Fibroblast of peridontal ligament (primary cell): ENCODE results near the gene DUSP6.
"Not testable (repeated sequence)": the region's sequence is repeated elsewhere in the genome, so short reads cannot be mapped to it uniquely, and the experiment has no call there.

Source experiments
- DNase-seq: peaks from one replicate; pipeline ENCODE4 v3.0.0-alpha.2; 2010; ENCODE audit errors: extremely low read depth

DUSP6 gene

DNA sequence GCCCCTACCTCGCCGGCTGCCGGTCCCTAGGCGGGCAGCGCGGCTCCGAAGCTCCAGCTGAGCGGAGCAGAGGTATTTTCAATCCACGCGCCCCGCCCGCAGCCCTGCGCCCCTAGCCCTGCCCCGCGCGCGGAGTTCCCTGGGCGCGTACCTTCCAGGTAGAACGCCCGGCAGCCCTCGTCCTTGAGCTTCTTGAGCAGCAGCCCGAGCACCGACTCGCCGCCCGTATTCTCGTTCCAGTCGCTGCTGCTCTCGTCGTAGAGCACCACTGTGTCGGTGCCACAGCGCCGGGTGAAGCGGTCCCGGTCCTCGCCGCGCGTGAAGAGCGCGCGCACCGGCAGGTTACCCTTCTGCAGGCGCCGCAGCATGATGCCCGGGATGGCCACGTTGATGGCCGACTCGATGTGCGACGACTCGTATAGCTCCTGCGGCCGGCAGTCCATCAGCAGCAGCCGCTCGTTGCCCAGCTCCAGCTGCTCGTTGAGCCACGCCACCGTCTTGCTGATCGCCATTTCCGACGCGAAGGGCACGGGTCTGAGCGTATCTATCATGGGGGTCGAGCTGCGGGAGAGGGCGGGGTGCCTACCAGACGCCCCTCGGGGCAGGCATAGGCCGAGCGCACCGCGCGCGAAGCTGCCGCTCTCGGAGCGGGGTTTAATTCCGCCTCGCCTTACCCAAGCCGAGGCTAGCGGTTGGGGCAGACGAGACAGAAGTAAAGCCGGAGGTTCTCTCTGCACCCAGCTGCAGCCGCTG lies 636 bp downstream of the DUSP6 start:
- peak; percentile 32 for DNase-seq

DNA sequence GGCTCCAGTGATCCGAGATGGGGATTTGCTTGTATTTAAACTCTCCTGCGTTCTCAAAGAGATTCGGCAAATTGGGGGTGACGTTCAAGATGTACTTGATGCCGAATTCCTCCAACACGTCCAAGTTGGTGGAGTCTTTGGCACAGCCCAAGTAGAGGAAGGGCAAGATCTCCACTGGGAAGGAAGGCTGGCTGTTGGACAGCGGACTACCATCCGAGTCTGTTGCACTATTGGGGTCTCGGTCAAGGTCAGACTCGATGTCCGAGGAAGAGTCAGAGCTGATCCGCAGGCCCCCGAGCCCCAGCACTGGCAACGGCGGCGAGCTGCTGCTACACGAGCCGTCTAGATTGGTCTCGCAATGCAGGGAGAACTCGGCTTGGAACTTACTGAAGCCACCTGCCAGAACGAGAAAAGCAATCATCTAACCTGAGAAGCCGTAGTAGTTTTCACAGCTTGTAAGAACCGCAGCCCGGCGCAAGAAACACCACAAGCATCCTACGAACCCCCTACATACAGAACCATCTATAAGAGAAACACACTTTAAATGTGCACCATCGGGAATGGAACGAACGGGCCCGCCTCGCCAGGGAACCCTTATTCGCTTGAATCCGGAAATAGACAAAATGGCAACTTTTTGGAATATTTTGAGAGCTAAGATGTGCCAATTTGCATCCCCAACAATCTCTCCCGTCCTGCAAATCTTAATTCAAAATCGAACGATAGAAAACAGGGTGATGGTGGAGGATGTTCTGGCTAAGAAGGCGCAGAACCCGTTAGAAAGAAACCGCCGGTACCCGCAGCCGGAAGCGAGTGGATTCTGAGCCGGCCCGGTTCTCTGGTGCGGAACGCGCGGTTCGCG lies 1.4 kb downstream of the DUSP6 start:
- peak; percentile 41 for DNase-seq

DNA sequence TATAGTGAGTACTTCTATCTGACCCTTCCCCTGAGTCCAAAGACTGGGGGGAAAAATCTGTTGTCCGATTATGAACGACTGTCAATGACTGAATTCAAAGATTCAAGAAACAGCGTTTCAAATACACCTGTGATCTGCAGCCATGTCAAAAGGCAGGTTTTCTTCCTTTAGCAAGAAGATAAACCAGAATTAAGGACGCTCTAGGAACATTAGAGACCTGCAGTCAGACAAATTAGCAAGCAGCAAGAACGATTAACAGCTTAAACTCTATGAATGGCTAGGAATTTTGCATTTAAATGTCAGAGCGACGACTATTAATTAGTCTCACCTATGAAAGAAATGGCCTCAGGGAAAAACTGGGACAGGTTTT lies 2.1 kb downstream of the DUSP6 start:
- no peak for DNase-seq

DNA sequence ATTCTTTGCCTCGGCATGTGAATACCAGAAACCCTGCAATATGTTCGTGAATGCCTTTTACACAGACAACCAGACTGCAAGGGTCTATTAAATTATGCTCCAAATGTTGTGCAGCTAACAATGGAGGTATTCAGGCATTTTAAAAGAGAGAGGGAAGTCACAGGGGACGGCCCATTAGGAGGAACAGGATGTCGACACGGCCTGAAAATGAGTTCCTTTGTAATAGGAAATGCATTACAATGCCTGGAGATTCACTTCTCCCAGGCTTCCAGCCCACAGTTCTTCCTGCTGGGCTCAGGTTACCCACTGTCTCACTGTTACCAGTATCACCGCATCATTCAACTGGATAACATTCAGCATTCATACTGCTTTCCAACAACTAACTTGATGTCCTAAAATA lies 2.5 kb downstream of the DUSP6 start:
- DNase-seq: peak; percentile 61

DNA sequence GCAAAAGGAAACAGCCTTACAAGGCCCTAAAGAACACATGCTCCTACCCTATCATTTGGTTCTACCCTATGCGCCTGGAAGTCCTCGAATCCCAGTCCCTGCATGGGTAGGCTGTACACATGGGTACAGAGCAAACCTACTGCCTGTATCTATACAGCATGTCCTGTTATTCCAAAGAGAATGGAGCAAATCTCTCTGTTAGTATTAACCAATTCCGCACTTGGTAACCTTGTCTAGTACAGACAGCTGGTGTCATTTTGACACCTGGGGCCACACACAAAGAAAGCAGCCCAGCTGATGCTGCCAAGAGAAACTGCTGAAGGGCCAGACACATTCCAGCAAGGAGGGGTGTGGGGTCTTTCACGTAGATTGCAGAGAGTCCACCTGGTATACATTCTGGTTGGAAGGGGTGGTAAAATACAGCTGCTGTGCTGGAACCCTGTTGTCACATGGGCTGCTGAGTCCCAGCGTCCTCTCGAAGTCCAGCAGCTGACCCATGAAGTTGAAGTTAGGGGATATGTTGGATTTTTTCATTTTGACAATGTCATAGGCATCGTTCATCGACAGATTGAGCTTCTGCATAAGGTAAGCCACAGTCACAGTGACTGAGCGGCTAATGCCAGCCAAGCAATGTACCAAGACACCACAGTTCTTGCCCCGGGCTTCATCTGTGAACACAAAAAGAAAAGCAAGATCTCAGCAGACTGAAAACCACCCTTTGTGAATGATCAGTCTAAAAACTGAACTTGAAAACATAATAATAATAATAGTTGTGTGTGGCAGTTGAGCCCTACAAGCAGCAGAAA lies 3.2 kb downstream of the DUSP6 start:
- DNase-seq: no peak

DNA sequence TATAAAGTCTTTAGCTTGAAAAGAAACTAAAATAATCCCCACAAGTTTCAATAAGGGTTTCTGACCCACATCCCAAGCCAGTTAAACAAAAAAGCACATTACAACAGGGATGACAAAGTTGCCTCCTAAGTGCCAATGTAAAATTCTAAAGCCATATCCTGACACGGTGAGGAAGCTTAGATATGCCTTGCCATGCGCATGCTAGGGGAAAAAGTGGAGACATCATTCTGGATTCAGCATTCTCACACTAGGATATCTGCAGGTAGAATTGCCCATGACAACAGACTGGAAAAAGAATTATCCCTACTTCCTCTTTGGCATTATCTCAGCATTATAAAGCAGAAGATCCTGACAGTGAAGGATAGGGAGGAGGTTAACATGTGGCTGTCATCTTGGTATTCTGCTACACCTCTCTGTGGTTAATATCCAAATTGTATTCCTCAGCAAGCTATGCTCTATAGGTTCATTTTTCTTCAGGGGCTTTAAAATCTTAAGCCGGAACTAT lies 4.9 kb downstream of the DUSP6 start:
- DNase-seq: no peak

DNA sequence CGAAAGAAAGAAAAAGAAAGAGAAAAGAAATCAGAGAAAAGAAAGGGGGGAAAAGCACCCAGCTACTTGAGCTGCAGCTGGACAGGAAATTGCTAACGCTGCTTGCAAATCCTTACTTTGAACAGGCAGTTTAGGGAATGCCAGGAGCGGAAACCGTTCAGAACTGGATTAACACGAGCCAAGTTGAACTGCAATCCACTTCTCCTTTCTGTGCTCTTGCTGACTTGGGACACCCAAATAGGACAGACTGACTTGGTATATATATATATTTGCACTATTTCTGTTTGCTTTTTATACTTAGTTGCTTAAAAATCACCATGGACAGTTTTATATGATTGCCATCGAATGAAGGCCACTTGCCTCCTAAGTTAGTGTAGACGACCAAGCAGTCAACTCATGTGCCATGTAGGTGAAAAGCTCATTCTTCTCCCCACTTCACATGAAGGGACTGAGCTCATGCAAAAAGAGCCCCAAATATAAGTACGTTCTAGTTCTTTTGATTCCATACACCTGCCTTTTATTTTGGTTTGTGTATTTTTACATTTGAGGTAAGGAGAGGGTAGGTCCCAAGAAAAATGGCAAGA lies 5.5 kb downstream of the DUSP6 start:
- DNase-seq: peak; percentile 29

DNA sequence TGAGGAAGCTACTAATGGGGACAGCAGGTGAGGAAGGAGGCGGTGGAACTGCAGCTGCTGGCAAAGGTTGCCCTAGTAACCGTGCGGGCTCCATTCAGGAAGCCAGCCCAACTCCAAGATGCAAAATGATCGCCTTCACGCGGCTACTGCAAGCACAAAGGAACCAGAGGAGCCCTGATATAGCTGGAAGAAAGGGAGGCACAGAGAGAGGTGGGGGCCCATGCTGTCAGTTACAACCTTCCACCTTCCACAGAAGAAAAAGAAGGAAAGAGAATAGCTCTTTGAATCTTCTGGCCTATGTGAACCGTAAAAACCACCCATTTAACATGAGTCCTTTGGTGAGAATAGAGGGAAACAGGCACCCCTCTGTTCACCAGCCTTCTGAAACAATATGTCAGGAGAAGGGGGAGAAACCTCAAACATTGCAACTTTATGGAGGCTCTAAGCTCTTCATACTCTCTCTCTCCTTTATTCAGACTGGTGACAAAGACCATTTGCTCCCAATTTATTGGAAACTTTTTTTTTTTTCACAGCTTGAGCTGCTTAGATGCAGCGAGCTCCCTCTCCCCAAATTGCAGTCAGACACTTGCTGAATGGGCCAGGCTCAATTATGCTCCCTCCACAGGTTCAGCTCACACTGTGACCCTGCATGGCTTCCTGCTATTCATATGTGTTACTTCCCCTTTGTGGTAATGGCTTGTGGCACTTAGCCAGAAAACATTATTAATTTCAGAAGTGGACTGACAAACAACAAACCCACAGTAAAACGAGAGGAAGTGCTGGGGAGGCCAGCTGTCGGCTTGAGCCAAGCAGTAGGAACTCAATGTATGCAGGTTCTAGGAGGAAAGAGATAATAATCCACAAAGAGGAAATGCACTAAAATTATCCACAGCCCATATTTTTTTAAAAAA lies 6.2 kb downstream of the DUSP6 start:
- DNase-seq: no peak

DNA sequence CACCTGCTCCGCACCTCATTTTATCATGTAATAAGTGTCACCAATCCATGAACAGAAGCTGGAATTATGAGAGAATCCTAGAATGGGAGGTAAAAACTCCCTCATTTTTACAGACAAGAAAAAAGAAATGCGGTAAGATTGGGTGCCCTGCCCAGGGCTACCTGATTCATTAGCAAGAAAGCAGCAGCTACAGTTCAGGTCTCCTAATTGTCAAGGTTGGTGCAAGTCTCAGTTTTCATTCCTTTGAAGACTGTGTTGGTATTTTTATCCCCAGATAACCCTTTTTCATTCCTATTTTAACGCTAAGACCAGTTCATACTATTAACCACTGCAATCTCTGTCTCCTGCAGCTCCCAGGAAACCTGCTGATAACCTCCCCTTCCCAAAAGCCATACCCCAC lies 6.9 kb downstream of the DUSP6 start:
- DNase-seq: no peak

DNA sequence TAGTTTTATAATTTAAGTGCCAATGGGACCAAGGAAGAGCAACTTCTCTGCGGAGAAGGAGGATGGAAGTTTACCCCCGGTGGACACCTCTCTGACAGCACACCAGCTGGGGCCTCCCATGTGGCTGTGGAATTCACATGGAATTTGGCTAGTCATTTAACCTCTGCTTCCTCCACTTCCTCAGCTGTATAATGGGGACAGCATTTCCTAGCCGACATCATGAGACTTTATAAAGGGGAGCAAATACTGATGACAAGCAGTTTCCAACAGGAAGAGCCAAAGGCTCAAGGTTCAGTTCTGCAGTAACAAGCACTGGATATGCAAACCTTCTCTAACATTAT lies 7.5 kb downstream of the DUSP6 start:
- no peak for DNase-seq

DNA sequence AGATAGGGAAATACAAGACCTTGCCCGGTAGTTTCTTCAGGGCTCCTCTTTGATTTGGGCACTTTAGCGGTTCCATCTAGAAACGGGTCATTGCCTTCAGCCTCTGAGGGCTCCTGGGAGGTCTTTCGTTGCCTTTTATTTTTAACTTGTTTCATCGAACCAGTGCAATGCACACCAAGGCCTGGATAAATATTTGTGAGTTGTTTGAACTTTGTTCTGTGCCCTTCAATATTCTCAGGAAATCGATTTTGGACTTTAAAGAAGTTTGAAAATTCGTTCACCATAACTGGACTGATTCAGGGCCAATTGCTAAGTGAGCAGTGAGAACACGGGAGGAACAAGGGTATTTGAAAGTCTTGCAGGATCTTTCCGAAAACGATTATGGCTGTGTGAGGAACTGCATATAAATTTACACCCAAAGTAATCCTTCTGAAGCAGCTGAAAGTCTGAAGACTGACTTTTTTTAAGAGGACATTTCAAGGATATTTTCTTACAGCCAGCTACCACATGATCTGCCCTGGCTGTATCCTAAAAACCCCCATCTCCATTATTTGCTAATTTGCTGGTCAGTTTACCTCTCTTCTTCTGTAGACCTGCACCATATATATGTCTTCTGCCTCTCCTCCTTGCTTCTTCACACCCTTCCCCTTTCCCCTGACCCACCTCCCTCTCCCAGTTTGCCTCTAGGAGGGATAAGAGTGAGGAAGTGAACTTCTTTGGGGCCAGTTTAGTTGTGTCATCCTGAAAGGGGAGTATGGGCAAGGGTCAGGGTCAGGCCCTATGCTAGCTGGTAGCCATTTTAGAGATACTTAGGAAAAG lies 8.0 kb downstream of the DUSP6 start:
- no peak for DNase-seq

DNA sequence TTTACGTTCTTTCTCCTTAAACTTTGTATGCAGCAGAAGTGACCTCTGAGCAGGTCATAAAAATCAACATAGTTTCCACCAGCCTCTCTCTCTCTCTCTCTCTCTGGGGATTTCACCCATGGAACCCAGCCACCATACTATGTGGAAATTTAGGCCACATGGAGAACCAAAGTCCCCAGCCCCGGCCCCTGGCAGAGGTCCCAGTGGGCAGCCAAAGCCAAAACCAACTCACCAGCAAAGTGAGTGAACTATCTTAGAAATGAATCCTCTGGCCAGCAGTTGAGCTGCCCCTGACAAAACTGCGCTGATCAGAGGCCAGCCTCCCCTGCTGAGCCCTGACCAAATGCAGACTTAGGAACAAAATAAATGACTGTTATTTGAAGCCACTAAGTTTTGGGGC lies 9.2 kb downstream of the DUSP6 start:
- DNase-seq: peak; percentile 84

DNA sequence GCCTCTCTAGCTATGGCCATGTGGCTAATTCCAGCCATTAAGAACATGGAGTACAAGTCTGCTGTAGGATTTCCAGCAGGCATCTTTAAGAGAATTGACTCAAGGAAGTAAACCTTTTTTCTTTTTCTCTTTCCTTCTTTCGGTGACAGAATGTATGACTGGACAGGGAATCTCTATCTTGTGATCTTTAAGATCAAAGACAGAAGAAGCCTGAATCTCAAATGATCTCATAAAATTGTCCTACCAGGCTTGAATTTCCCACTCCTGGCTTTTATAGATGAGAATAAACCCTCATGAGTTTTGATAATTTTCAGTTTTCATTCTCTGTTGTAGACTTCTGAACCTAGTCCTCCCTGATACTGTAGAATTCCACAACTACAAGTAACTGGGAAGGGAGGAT lies 11.4 kb downstream of the DUSP6 start:
- DNase-seq: no peak

DNA sequence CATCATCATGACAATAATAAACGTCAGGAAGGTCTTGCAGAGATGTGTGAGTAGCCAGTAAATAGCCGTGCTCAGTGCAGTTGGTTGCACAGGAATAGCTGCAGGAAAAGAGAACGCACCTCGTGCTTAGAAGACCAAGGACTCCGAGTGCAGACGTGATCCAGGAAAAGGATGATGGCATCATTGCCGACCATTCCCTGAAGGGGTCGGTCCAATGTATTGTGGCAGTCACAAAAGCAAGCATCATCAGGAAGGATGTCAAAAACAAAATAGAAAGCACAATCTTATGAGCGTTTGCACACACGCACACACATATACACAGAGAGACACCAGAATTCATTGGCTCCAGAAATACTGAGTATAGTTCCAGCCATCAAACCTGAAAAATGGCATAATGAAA lies 12.8 kb downstream of the DUSP6 start:
- no peak for DNase-seq

DNA sequence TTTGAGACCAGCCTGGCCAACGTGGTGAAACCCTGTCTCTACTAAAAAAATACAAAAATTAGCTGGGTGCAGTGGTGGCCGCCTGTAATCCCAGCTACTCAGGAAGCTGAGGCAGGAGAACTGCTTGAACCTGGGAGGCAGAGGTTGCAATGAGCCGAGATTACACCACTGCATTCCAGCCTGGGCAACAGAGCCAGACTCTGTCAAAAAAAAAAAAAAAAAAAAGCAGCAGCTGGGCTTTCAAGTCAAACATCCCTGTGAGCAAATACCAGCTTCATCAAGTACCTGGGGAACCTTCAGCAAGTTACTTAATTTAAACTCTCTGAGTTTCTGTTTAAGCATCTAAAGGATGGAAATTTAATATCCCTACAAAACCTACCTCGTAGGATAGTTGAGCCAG lies 15.2 kb downstream of the DUSP6 start:
- not testable (repeated sequence) for DNase-seq

DNA sequence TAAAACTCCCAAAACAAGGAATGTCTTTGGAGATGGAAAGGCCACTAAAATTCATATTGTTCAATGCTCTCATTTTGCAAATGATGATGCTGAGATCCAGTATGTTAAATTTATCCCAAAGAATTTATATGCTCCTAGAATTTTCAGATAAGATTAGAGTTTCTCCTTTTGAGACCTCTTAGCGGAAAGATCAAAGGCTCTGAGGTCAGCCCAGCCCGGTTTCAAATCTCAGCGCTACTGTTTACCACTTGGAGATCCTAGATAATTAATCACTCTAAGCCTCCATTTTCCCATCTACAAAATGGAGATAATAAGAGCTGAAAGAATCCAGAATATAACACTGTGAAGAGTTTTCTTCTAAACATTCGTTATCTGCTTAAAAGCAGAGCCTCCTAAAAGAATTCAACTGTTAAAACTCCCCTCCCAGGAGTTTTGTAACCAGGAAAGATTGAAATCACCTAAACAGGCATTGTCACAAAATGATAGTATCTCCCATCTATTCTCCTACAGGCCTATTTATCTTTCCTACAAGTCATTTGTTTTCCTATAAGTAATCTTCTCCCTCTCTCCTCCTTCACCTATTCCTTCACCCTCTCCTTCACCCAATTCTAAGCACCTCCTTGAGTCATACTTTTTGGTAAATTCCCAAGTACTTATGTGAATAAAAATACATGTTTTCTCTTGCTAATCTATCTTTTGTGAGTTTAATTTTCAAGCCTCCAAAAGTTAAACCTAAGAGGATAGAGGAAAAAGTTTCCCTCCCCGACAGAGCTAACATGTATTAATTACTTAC lies 16.7 kb downstream of the DUSP6 start:
- no peak for DNase-seq

DNA sequence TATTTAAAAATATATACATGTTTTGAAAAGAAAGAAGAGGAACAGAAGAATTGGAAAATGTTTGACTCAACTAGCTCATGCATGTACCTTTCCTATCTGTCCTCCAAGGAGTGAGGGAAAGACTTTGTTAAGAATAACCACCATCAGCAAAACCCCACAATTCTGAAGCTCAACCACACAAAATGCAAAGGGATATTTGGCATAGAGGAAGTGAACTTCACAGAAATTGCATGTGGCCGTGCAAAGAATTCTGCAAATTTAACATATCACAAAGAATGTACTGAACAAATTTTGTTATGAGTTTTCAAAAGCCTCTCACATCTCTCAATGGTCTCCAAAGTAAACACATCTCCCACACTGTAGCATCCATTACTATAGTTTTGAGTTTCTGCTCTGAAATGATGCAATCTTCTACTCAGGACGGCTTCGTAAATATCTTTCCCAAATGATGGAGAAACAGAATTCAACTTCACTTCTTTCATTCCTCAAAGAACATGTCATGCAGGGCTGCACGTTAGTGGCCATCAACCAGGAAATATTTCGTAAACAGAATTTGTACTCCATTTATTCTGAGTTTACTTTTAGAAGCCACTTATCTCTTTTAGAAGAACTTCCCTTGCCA lies 17.6 kb downstream of the DUSP6 start:
- DNase-seq: peak; percentile 78

DNA sequence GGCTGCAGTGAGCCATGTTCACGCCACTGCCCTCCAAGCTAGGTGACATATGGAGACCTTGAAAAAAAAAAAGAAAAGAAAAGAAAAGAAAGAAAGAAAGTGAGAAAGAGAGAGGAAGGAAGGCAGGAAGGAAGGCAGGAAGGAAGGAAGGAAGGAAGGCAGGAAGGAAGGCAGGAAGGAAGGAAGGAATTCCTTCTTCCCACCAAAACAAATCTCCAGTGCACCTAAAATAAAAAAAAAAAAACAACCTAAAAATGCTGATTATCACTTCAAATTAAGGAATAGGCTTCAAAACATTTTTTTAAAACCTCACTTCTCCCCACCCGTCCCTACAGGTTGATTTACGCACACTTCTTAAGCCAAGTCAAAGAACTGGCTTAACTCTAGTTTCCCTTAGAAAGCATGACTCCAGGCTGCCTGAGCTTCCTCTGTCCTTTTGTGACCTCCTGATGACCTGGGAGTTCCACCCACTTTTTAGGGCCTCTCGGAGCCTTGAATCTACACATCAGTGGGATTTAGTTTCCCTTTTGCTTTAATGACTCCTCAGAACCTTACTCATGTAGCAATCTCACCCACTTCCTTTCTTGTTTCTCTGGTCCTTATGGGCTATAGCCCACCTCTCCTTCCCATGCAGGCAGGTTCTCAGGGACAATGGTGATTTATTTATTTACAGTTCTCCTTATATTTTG lies 18.6 kb downstream of the DUSP6 start:
- DNase-seq: no peak
